Measurements from ENCODE around the gene TPR. TPM values are rescaled to one million over a fixed set of nuclear protein-coding genes. Genes with fewer than 3 reads are reported as not detected.
A peak's percentile ranks its signal among the peaks of the same experiment; 100 is the strongest.

TPR gene
- polyA plus RNA-seq, 2 of the 4 experiments (the other 2 are of a cell fraction), result 49.0 to 93.2 TPM

- Histone ChIP-seq H3K4me3 (no peak within 1 kb of the TSS), H3K4me2 (peak within 1 kb of the TSS; percentile 41), H3K27ac (peak within 1 kb of the TSS in 1 of 2 experiments; percentile 29; a peak in 1 of 6 replicates), H3K9me3 (no peaks in the 10 kb centered on the region), H3K4me1 (peaks cover 30% of the 10 kb centered on the region; the same call in 2 of the 3 replicates)
- ATAC-seq (peak in 1 of 2 experiments; percentile 54; a peak in 3 of 6 replicates), DNase-seq (ENCODE audit: low read depth in 1 of 2, low spot score in 1 of 2) (peak in 1 of 2 experiments; percentile 48), FAIRE-seq (peak; percentile 46)
- ChIA-PET POLR2A (no interaction called here), CTCF (interaction anchor here (1.4 kb wide), 1 partner anchor 10 kb away, joined by 6 read pairs; no protein-coding TSS in a partner anchor)
- TF ChIP-seq CEBPB (IDR thresholded peaks at IDR 0.05) (0 out of 4 replicates have a peak, but pooled peaks have one; percentile 11 to 36), HOXB13 (CRISPR knock-in tag; IDR thresholded peaks at IDR 0.05; ENCODE audit: low read depth) (no peak), JUNB (IDR thresholded peaks at IDR 0.05) (0 out of 2 replicates have a peak, but pooled peaks have one; percentile 17)
- WGBS (ENCODE audit: missing lambda C conversion rate), result 9% methylated on average over 3 of the region's 3 CpGs
Measured at GRCh38 chr1:186295980-186296379, 79.1 kb downstream of the TPR start, which contains the start of gene PRG4. Gene PRG4 (plus strand): TSS chr1:186296279.

GRCh38 chr1:186292875-186293274 lies 82.2 kb downstream of the TPR start:
- POLR2A ChIA-PET, result no interaction called here
- DNase-seq (ENCODE audit: low read depth in 1 of 2, low spot score in 1 of 2) (no peak), FAIRE-seq (no peak), ATAC-seq (no peak)
- Histone ChIP-seq H3K9me3 (no peaks in the 10 kb centered on the region), H3K27ac (no peak overlapping the region), H3K4me2 (no peak overlapping the region), H3K4me1 (peaks cover 26% of the 10 kb centered on the region; the same call in 2 of the 3 replicates), H3K4me3 (no peak overlapping the region)
- CTCF ChIA-PET, result interaction anchor here (0.7 kb wide), 1 partner anchor 10 kb away, joined by 3 read pairs; no protein-coding TSS in a partner anchor
- no peak for TF ChIP-seq ATOH8 (CRISPR knock-in tag; IDR thresholded peaks at IDR 0.05; ENCODE audit: low read depth)
- TF ChIP-seq EP300 (IDR thresholded peaks at IDR 0.05), result no peak
- no peak for TF ChIP-seq KDM1A (IDR thresholded peaks at IDR 0.05; ENCODE audit: low read depth)
- no peak for TF ChIP-seq KDM5A (IDR thresholded peaks at IDR 0.05)
- no peak for TF ChIP-seq JUN (IDR thresholded peaks at IDR 0.05)
- TF ChIP-seq E2F6 (IDR thresholded peaks at IDR 0.05; ENCODE audit: borderline replicate concordance, low read depth), result no peak
- TF ChIP-seq, protein P1, sequence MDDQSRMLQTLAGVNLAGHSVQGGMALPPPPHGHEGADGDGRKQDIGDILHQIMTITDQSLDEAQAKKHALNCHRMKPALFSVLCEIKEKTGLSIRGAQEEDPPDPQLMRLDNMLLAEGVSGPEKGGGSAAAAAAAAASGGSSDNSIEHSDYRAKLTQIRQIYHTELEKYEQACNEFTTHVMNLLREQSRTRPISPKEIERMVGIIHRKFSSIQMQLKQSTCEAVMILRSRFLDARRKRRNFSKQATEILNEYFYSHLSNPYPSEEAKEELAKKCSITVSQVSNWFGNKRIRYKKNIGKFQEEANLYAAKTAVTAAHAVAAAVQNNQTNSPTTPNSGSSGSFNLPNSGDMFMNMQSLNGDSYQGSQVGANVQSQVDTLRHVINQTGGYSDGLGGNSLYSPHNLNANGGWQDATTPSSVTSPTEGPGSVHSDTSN (IDR thresholded peaks at IDR 0.05), result no peak
- no peak for TF ChIP-seq SREBF2 (IDR thresholded peaks at IDR 0.05)
- no peak for TF ChIP-seq CBX8 (IDR thresholded peaks at IDR 0.05)
- TF ChIP-seq BHLHE40 (IDR thresholded peaks at IDR 0.05; ENCODE audit: low read depth, low read length), result no peak
- no peak for TF ChIP-seq RARB (CRISPR knock-in tag; IDR thresholded peaks at IDR 0.05)
- 36% methylated on average over 1 of the region's 1 CpG for WGBS (ENCODE audit: missing lambda C conversion rate)

DNA sequence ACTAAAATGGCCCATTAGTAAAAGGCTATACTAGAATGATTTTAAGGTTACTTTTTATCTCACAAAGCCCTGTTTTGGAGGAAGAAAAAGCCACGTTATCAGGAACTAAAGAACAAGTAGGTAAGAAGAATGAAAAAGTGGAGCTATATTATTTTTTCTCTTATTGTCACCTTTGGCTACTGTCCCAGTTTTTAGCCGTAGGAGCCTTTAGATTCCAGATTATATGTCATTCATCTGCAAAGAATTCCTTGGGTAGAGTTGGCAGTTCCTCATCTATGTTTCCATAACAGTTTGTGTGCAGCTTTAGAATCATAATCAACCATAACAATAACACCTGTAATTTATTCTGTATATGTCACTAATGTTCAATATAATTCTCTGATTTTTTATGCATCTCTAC lies 83.8 kb downstream of the TPR start:
- Histone ChIP-seq H3K4me1 (peaks cover 11% of the 10 kb centered on the region; the same call in 2 of the 3 replicates), H3K9me3 (no peaks in the 10 kb centered on the region), H3K27ac (no peak overlapping the region), H3K4me3 (no peak overlapping the region), H3K4me2 (no peak overlapping the region)
- ChIA-PET POLR2A (no interaction called here), CTCF (interaction anchor here (1.3 kb wide), 1 partner anchor 14 kb away, joined by 4 read pairs; no protein-coding TSS in a partner anchor)
- FAIRE-seq, result no peak
- DNase-seq (ENCODE audit: low read depth in 1 of 2, low spot score in 1 of 2), result no peak
- ATAC-seq, result no peak
- WGBS (ENCODE audit: missing lambda C conversion rate), result 41% methylated on average over 2 of the region's 2 CpGs
- TF ChIP-seq BHLHE40 (IDR thresholded peaks at IDR 0.05; ENCODE audit: low read depth, low read length), result no peak
- TF ChIP-seq CBX2 (IDR thresholded peaks at IDR 0.05; ENCODE audit: borderline replicate concordance, low read depth), result no peak
- no peak for TF ChIP-seq JUN (IDR thresholded peaks at IDR 0.05)
- TF ChIP-seq HOXB5 (CRISPR knock-in tag; IDR thresholded peaks at IDR 0.05), result no peak
- no peak for TF ChIP-seq ZSCAN20 (CRISPR knock-in tag; IDR thresholded peaks at IDR 0.05)
- no peak for TF ChIP-seq HES2 (IDR thresholded peaks at IDR 0.05)
- TF ChIP-seq SREBF2 (IDR thresholded peaks at IDR 0.05), result no peak
- no peak for TF ChIP-seq USF2 (IDR thresholded peaks at IDR 0.05)
- TF ChIP-seq NR3C1 (IDR thresholded peaks at IDR 0.05), result no peak
- TF ChIP-seq KDM5A (IDR thresholded peaks at IDR 0.05), result no peak
- TF ChIP-seq CTCF (IDR thresholded peaks at IDR 0.05), result no peak
- no peak for TF ChIP-seq PHF8 (IDR thresholded peaks at IDR 0.05; ENCODE audit: borderline replicate concordance, low read depth)
- TF ChIP-seq RNF2 (IDR thresholded peaks at IDR 0.05; ENCODE audit: borderline replicate concordance, low read depth), result no peak
- no peak for TF ChIP-seq ATOH8 (CRISPR knock-in tag; IDR thresholded peaks at IDR 0.05; ENCODE audit: low read depth)

All from A549 (cell line).